Stimulated activated naive CD8-positive, alpha-beta T cell treated with anti-CD3 and anti-CD28 coated beads, Interleukin-15, Interleukin-2, amounts not matched to agents 100 ng/mL and 50 ng/mL, for 24 hours (primary cell): Measurements from ENCODE around the gene DMPK.
A peak's percentile ranks its signal among the peaks of the same experiment; 100 is the strongest.

Experiments
- H3K27ac Mint-ChIP-seq: one replicate; pipeline ENCODE4 v1.8.0; 2021; ENCODE audit warnings: mild to moderate bottlenecking, mixed read lengths
- H3K27me3 Mint-ChIP-seq: one replicate; pipeline ENCODE4 v1.8.0; 2021; ENCODE audit warnings: mixed read lengths
- H3K36me3 Mint-ChIP-seq: one replicate; pipeline ENCODE4 v1.8.0; 2021; ENCODE audit warnings: low read depth, mixed read lengths
- H3K4me1 Mint-ChIP-seq: one replicate; pipeline ENCODE4 v1.8.0; 2021; ENCODE audit warnings: low read depth, mixed read lengths
- H3K4me3 Mint-ChIP-seq: one replicate; pipeline ENCODE4 v1.8.0; 2021; ENCODE audit warnings: mild to moderate bottlenecking, mixed read lengths
- H3K9me3 Mint-ChIP-seq: one replicate; pipeline ENCODE4 v1.8.0; 2021; ENCODE audit warnings: mixed read lengths

Gene DMPK

DNA sequence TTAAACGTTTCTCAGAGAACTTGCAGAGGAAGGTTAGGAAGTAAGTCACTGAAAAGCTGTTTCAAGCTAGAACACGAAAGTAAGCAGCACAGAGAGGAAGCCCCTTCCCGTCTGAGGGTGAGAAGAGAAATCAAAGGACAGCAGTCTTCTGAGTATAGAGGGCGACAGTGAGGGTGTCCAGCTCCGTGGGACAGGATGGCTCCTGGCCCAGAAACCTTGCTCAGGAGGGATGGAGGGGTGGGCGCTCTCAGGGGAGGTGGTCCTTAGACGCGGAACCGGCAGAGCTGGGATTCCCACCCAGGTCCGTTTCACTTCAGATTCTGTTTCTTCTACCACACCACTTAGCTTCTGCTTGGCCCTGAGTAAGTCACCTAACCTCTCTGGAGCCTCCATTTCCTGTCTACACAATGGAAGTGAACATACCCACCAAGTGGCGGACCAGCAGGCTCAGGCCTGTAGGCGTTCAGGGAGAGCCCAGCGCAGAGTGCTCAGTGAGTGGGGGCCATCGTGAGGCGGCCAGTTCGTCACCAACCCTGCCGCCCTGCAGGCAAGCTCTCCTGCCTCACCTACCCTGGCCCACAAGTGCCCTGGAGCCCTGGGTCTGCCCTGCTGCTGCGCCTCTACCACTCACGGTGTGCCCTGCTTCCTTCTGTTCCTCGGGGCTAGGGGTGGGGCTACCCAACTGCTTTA, 38.3 kb upstream of the DMPK start:
- Mint-ChIP-seq H3K9me3 (no peaks in the 10 kb centered on the region), H3K27me3 (no peaks in the 10 kb centered on the region), H3K36me3 (peaks cover 21% of the 10 kb centered on the region), H3K27ac (no peak overlapping the region), H3K4me1 (peaks cover 6% of the 10 kb centered on the region), H3K4me3 (no peak overlapping the region)

DNA sequence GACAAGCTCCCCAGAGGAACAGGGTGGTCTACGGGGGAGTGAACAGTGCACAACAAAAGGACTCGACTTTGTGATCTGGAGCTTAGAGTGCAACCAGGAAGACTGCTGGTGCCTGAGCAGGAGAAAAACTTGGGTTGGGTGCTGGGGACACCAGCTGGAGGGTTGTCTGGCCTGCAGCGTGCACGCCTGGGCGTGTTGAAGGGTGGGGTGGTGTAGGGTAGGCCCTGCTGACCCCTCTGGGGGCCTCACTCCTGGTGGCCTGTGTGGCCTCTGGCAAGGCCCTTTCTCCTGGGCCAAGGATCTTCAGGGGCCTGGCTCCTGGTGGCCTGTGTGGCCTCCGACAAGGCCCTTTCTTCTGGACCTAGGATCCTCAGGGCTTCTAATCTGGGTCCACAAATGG, 37.5 kb upstream of the DMPK start:
- Mint-ChIP-seq H3K4me1 (peaks cover 6% of the 10 kb centered on the region), H3K9me3 (no peaks in the 10 kb centered on the region), H3K4me3 (no peak overlapping the region), H3K27ac (no peak overlapping the region), H3K27me3 (no peaks in the 10 kb centered on the region), H3K36me3 (peaks cover 21% of the 10 kb centered on the region)

DNA sequence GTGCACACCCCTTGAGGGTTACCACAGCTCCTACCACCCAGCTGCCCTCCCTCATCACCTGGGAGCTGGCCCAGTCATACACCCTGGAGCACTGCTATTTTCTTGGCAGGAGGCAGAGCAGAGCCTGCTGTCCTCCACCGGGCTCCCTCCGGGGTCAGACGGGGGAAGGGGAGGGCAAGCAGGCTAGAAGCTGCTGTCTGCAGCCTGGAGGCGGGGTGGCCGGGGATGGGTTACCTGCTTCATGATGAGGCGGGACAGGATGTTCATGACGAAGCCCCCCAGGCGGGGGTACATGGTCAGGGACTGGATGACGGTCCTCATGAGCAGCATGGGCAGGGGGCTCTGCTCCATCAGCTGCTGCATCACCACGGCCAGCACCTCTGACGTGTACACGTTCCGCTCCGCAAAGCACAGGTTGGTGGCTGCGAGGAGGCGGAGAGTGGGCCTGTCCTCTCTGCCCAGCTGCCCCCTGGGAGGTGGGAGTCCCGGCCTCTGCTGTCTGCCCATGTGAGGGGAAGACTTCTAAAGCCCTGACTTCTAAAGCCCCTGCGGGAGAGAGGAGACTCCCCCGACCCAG, 35.5 kb upstream of the DMPK start:
- Mint-ChIP-seq H3K27me3 (peaks cover 10% of the 10 kb centered on the region), H3K27ac (no peak overlapping the region), H3K4me3 (no peak overlapping the region), H3K9me3 (no peaks in the 10 kb centered on the region), H3K4me1 (peaks cover 6% of the 10 kb centered on the region), H3K36me3 (peaks cover 9% of the 10 kb centered on the region)

DNA sequence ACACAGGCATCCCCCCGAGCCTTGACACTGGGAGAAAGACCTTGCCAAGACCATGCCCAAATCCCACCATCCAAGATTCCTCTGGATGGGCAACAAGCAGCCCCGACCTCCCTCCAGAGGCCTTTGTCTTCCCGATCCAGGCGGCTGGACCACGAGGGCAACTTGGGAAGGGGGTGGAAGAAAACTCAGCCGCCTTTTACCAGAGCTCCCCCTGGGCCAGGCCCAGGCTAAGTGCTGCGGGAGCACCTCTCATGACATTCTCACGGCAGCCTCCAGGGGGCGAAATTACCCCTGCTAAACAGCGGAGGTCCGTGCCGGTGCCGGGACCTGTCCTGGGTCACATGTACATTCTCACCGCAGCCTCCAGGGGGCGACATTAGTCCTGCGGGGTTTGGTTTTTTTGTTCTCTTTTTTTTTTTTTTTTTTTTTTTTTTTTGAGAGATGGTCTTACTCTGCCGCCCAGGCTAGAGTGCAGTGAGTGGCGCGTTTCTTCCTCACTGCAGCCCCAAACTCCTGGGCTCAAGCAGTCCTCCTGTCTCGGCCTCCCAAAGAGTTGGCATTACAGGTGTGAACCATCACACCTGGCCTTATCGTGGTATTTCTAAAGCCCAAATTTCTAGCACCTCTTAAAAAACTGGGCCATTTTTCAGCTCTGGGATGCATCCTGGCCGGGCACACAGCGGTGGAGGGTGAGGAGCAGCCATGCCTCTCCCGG, 34.9 kb upstream of the DMPK start:
- Mint-ChIP-seq H3K4me1 (peaks cover 6% of the 10 kb centered on the region), H3K36me3 (peaks cover 9% of the 10 kb centered on the region), H3K9me3 (no peaks in the 10 kb centered on the region), H3K27me3 (peaks cover 10% of the 10 kb centered on the region), H3K27ac (no peak overlapping the region), H3K4me3 (no peak overlapping the region)

DNA sequence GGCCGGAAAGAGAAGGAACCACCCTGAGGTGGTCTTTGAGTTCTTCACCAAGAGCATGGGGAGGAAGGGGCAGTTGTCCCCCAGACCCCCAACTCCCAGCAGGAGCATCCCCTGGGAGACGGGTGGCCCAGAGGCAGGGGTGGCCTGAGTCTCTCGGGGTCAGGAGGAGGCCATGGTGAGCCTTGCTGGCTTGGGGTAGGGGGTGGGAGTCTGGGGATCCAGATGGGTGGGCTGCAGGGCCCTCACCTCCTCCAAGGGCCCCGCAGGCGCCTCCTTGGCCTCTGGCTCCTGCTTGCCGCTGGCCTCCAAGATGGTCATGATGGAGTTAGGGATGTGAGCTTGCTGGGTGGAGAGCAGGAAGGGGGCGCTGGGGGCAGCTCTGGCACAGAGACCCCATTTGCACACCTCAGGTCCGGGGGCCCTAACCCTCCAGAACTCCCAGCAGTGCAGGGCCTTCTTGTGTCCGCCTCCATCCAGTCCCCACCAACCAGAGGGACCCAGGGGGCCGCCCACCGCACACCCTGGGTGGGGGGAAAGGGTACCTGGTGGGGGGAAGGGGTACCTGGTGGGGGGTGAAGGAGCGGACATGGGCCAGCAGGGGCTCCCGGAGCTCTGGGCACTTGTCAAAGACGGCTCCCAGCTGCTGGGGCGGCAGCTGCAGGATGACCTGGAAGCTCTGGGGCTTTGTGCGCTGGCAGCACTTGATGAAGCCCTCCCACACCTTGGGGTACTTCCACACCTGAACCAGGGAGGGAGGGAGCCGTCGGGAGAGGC, 34.1 kb upstream of the DMPK start:
- H3K36me3 Mint-ChIP-seq, result peaks cover 9% of the 10 kb centered on the region
- H3K9me3 Mint-ChIP-seq, result no peaks in the 10 kb centered on the region
- no peak overlapping the region for H3K27ac Mint-ChIP-seq
- H3K4me3 Mint-ChIP-seq, result no peak overlapping the region
- H3K27me3 Mint-ChIP-seq, result peaks cover 10% of the 10 kb centered on the region
- H3K4me1 Mint-ChIP-seq, result peaks cover 6% of the 10 kb centered on the region

DNA sequence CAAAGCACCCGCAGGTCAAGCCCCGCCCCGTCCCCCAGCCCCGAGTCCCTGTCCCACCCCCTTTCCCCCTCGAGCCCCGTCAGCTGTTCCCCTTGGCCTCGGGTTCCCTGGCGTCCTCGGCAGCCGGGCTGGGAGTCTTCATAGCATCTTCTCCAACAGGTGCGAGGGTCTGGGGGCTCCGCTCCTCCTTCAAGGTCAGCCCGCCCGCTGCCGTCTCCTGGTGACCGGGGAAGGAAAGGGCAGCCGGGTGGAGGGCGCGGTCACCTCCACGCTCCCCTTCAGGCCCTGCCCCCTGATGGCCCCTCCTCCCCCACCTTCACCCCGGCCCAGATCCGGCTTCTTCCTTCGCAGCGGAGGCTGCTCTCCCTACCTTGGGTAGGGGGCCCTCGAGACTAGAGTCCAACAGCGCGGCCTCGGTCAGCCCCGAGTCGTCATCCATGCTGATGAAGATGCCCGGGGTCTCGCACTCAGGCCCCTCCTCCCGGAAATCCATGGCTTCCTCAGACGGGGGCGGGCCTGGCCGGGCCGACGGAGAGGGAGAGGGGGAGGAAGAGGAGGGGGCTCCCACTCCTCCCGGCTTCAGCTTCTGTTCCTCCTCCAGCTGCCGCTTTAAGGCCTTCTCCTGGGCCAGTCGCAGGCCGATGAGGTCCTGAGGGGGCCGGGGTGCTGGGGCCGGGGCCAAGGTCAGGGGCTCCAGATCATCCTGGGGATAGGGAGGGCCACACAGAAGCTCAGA, 33.4 kb upstream of the DMPK start:
- no peak overlapping the region for H3K27ac Mint-ChIP-seq
- H3K36me3 Mint-ChIP-seq, result peaks cover 9% of the 10 kb centered on the region
- no peak overlapping the region for H3K4me3 Mint-ChIP-seq
- no peaks in the 10 kb centered on the region for H3K9me3 Mint-ChIP-seq
- H3K27me3 Mint-ChIP-seq, result peaks cover 10% of the 10 kb centered on the region
- H3K4me1 Mint-ChIP-seq, result peaks cover 6% of the 10 kb centered on the region

DNA sequence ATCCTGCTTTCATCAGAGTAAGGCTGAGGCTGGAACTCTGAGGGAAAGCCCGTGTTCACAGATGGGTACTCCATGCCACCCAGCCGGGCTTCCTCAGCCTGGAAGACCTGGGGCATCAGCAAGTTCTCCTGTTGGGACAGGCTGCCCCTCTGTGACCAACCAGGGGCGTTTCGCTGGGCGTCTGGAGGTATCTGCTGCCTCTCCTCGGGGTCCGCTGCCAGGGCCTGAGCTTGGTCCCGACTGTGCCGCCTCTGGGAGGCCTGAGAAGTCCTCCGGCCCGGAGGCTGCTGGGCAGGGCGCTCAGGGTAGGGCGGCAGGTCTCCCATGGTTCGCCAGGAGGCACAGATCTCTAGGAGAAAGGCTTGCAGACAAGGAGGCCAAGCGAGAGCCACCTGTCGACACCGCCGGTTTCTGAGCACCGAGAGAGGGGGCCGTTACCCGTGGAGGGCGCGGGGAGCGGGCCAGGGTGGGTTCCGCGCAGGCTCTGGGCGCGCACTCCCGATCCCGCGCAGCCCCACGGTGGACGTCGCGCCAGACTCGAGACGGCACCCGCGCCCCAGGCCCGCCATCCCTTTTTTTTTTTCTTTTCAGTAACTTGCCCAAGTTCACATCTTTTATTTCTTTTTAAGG, 32.7 kb upstream of the DMPK start, which contains the start of gene RSPH6A:
RSPH6A (minus strand) TSS at position 458 of the 630 bp plus-strand sequence; CDS start at position 326, 132 bp downstream.
- Mint-ChIP-seq H3K9me3 (no peaks in the 10 kb centered on the region), H3K27me3 (peaks cover 10% of the 10 kb centered on the region), H3K4me1 (peaks cover 7% of the 10 kb centered on the region), H3K27ac (no peak within 1 kb of the TSS), H3K4me3 (no peak within 1 kb of the TSS), H3K36me3 (peaks cover 4% of the 10 kb centered on the region)

DNA sequence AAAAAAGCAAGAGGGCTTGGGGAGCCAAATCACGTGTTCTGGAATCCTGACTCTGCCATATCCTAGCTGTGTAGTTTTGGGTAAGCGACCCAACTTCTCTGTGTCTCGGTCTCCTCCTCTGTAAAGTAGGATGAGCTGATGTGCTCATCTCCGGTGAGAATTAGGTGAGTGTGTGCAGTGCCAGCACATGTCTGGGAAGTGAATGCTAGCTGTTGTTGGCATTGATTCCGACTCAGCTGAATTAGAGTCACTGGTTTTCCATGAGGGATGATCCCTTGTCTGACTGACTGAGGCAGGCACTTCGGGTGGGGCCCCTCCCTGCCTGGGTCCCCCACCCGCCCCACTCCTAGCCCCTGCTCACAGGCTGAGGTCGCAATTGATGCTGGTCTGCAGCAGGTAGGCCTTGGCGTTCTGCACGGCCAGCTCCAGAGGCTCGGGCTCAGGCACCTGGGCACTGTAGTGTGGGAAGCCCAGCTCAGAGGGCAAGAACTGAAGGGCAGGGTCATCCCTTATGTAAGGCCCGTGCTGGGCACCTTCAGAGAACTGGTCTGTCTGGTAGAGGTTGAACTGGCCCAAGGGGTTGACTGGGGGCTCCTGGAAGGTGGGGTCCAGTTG, 32.0 kb upstream of the DMPK start:
- Mint-ChIP-seq H3K9me3 (no peaks in the 10 kb centered on the region), H3K4me3 (no peak overlapping the region), H3K36me3 (peaks cover 4% of the 10 kb centered on the region), H3K4me1 (peaks cover 13% of the 10 kb centered on the region), H3K27ac (no peak overlapping the region), H3K27me3 (peaks cover 10% of the 10 kb centered on the region)

DNA sequence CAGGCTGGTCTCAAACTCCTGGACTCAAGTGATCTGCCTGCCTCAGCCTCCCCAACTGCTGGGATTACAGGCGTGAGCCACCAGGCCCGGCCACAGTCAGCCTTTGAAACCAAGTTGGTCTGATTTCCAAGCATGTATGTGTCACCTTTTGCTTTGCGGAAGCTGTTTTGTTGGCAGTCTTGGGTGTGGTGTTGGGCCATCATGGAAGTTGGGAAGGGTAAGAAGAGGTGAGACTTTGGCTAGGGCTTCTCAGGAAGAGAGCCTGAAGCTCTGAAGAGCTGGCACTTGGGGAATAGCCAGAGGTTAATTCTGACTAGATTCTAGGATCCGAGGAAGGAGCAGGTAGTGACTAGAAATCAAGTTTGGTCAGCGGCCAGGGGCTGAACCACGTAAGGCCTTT, 30.0 kb upstream of the DMPK start:
- H3K27me3 Mint-ChIP-seq, result peaks cover 10% of the 10 kb centered on the region
- H3K9me3 Mint-ChIP-seq, result no peaks in the 10 kb centered on the region
- H3K36me3 Mint-ChIP-seq, result peaks cover 4% of the 10 kb centered on the region

DNA sequence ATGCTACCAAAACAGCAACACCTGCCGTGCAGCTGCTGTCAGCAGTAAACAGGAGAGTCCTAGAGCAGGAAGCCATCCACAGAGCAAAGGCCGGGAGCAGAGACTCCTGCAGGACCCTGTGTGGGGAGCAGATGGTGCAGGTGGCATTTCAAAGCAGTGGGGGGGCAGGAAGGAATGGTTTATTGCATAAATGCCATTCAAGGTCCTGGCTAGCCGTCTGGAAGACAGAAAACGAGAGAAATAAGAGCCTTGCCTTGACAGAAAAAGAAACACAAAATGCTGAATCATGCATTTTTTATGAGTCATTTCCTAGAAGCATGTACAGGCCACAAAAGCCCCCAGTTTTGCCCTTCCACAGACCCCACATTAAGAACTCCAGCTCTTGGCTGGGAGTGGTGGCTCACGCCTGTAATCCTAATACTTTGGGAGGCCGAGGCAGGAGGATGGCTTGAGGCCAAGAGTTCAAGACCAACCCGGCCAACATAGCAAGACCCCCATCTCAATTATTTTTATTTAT, 27.4 kb upstream of the DMPK start:
- Mint-ChIP-seq H3K9me3 (no peaks in the 10 kb centered on the region), H3K27me3 (peaks cover 14% of the 10 kb centered on the region), H3K4me3 (no peak overlapping the region), H3K4me1 (peaks cover 10% of the 10 kb centered on the region), H3K36me3 (peaks cover 4% of the 10 kb centered on the region), H3K27ac (peak overlapping the region; percentile 8)

More for the DNA sequence above, 30.0 kb upstream of the DMPK start:
- Mint-ChIP-seq H3K4me1 (peaks cover 14% of the 10 kb centered on the region), H3K4me3 (no peak overlapping the region), H3K27ac (no peak overlapping the region)

DNA sequence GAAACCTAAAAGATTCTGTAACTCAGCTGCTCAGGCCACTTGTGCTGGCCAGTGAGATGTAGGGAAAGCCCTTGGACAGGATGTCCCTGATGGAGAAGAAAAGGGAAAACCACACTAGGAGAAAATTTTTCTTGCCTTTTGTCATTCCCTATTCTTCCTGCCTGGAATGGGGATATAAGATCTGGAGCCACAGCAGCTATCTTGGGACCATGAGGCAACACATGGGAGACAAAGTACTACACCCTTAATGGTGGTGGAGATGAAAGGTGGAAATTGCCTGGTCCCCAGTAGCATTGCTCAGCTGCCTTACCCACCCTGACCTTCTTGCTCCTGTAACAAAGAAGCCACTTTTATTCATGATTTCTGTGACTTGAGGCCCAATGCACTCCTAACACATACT, 23.4 kb upstream of the DMPK start:
- Mint-ChIP-seq H3K36me3 (no peaks in the 10 kb centered on the region), H3K4me1 (peaks cover 10% of the 10 kb centered on the region), H3K4me3 (no peak overlapping the region), H3K27me3 (peaks cover 4% of the 10 kb centered on the region), H3K27ac (no peak overlapping the region), H3K9me3 (no peaks in the 10 kb centered on the region)

DNA sequence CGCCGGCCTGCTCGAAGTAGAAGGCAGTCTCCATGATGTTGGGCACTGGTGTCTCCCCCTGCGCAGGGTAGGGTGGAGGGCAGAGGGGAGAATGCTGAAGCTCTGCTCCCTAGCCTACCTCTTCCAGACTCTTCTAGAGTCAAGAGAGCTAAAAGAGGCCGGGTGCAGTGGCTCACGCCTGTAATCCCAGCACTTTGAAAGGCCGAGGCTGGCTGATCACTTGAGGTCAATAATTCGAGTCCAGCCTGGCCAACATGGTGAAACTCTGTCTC, 22.6 kb upstream of the DMPK start:
- Mint-ChIP-seq H3K27ac (no peak overlapping the region), H3K4me1 (peaks cover 7% of the 10 kb centered on the region), H3K4me3 (no peak overlapping the region), H3K36me3 (no peaks in the 10 kb centered on the region), H3K9me3 (no peaks in the 10 kb centered on the region), H3K27me3 (peaks cover 4% of the 10 kb centered on the region)

DNA sequence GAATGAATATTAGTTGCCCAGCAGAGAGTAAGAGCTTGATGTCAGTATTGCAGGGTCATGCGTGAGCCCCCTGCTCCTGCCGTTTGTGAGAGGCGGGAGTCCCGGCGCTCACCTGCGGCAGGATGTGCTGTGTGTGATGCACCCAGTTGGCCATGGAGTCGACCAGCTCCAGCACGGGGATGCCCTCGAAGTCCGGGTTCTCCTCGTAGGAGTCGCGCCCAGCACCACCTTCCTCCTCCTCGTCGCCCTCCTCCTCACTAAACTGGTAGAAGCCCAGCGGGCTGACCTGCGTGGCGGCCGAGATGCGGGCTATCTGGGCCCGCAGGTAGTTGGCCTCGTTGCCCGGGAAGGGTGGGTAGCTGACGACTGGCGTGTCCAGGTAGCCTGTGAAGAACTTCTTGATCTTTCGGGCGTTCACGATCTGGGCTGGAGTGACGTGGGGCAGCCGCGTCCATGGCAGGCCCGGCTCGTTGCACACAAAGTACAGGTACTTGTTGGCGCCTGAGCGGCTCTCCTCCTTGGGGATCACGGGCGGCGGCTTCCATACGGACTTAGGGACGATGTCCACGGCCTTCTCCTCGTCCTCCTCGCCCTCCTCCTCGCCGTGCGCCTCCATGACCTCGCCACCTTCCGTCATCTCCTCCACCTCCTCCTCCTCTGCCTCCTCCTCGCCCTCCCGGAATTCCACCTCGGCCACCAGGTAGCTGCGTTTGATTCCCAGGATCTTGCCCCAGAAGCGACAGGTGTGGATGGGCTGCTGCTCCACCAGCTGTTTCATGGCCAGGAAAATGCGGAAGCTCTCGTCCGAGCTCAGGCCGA, 22.1 kb upstream of the DMPK start:
- peaks cover 1% of the 10 kb centered on the region for H3K4me1 Mint-ChIP-seq

More for the DNA sequence above, 22.1 kb upstream of the DMPK start:
- H3K9me3 Mint-ChIP-seq, result no peaks in the 10 kb centered on the region
- H3K27ac Mint-ChIP-seq, result no peak overlapping the region
- peaks cover 4% of the 10 kb centered on the region for H3K27me3 Mint-ChIP-seq
- no peak overlapping the region for H3K4me3 Mint-ChIP-seq
- H3K36me3 Mint-ChIP-seq, result no peaks in the 10 kb centered on the region
